Nucleus accumbens (tissue), 56 donors: ENCODE data around the gene LRRC47.

Experiments
- DNase-seq, 56 donors: peaks; one replicate each; lab custom pipeline; 2025; lab: John Stamatoyannopoulos, UW

LRRC47 gene

DNA sequence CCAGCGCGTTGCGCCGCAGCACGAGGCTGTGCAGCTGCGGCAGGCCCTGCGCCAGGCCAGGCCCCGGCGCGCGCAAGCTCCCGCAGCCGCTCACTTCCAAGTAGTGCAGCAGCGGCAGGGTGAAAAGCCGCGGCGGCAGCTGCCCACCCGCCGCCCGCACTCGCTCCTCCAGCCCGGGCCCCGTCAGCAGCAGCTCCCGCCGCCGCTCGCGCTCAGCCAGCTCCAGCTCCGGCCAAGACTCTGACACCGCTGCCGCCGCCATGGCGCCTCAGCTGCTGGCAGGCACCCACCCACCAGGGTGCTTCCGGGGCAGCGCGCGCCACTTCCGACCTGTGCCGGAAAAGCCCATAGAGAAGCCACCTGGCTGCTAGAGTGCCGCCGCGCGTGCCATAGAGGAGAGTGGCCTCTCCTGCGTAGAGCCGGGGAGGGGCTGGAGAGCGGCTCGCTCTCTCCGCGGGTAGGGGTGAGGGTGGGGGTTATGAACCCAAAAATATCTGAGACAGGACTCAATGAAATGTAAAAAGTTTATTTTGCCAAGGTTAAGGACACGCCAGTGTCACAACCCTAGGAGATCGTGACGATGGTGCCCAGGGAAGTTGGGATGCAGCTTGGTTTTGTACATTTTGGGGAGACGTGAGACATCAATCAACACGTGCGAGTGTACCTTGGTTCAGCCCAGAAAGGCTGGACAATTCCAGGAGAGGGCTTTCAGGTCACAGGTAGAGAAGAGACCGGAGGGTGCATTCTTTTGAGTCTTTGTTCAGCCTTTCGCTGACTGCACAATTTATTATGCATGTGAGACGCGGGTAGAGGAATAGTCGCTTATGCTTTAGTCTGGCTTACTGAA lies at the start of gene LRRC47:
TSS of gene LRRC47 (minus strand) at position 284 of the 847 bp plus-strand sequence. CDS start at position 262, 22 bp downstream.
- DNase-seq: peak; percentile 74 to 97 (median 93)

DNA sequence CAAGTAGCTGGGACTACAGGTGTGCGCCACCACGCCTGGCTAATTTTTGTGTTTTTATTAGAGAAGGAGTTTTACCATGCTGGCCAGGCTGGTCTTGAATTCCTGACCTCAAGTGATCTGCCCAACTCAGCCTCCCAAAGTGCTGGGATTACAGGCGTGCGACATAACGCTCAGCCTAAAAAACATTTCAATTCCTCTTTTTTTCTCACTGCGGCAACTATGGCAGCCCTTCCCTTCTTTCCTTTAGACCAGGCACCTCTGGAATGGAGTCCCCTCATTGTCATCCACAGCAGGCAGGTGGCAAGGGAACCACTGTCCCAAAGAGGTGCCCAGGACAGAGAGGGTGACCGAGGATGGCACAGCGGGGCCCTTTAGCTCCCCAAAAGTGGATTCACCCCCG lies 46.6 kb upstream of the LRRC47 start:
- no peak for DNase-seq

DNA sequence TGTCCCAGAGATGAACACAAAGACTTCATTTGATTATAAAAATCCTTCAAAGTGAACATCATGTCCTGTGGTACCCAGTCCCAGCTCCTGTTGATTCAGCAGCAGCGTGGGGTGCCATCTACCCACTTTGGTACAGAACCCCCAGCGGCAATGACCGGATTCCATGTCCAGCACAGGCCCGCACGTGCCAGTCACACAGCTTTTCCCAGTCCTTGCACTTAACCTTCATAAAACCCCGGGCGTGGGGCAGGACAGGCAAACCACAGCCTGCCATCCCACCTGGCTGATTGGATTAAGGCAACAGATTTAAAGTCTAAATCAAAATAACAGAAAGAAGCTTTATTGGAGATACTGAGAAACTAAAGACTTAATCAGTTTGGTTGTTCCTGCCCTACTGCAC lies 45.2 kb upstream of the LRRC47 start:
- no peak for DNase-seq

DNA sequence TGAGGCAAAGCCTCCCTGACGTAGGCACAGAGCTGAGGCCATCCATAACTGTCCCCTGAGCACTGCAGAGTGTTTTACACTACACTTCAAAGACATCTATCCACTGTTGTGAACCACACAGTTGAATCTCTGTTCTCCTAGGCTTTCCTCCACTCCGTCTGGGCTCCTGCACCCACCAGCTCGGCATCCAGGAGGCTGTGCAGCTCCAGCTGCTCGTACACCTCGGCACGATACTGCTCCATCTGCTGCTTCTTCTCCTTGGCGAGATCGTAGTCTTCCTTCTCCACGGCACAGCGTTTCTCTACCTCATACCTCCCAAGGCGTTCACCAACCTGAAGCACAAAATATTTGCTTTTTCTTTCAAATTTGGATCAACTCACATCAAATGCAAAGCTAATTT lies 42.5 kb upstream of the LRRC47 start:
- no peak for DNase-seq

DNA sequence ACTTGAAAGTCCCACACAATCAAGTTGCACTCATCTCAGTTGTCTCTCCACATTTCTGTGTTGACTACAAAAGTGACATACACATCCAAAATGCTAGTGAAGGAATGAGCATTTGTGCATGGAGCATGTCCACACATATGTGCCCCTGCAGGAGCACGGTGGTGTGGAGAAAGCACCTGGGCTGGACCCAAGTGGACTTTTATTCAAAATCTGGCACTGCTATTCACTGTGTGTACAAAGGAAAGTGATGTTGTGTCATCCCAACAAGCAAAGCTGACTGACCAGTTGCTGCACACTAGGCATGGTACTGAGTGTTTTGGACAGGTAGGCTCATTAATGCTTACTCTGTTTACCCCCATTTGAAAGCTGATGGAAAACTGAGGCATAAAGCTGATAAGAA lies 41.4 kb upstream of the LRRC47 start:
- no peak for DNase-seq

DNA sequence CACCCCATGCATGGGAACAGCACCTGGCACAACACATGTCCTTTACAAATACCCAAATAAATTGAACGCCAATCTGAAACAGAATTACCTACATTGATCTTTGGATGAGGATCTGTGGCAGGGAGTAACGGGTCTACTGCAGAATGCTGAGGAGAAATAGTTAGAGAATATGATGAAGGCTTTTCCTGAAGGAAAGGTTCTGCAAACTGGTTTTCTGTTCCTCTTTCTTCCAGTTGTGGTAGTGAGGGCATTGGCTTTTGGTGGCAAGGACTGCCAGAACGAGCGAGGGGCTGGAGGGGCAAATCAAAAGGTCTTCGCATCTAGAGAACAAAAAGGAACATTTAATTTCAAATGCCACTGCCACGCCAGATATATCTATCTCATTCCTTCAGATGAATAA lies 40.9 kb upstream of the LRRC47 start:
- no peak for DNase-seq

DNA sequence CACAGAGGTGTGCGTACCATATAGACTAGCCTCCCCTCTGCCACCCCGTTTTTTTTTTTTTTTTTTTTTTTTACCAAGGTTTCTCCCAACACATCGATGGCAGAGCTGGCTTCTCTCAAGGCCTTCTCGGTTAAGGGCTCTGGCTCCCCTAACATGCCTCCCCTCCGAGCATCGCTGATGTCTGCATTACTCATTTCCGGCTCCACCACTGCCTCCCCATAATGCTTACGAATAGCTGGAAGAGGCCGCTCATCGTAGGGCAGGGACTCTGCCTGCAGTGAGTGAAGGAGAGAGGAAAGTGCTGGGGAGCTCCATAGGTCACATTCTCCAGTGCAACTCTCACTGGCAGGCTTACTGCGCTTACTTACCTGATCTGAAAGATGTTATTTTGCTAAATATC lies 40.1 kb upstream of the LRRC47 start:
- no peak for DNase-seq

DNA sequence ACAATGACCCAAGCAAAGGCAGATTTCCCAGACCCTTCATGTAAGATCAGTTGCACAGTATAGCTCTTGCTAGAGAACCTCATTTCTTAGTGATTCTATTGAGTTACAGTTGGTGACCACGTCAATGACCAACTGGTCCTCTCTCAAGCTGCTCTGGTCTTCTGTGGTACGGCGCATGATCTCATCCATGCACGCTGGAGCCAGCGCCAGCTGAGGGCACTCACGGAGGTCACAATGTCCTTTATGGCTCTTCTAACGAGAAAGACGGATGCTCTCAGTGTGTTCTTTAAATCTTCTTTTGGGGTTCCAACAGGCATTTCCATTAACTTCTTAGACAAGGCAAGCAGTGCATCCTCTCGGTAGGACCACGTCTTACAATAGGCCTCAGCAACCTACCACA lies 38.4 kb upstream of the LRRC47 start:
- peak in 6 of 56 donors; percentile 4 to 22 (median 10) for DNase-seq

DNA sequence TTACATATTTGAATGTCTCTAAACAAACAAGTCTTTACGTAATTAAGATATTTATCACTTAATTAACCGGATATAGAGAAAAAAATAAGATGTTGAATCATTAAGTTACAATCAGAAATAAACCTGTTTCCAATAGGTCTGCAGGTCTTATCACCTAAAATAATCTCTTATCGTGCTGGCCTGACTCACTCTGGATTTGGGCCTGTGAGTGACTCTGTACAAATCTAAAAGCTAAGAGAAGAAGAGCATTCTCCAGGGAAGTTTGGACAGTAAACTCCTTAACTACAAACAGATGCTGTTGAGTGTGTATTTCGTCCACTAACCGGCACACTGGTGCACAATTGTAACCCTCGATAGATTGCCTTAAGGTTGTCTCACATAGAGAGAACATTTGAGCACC lies 35.4 kb upstream of the LRRC47 start:
- no peak for DNase-seq

DNA sequence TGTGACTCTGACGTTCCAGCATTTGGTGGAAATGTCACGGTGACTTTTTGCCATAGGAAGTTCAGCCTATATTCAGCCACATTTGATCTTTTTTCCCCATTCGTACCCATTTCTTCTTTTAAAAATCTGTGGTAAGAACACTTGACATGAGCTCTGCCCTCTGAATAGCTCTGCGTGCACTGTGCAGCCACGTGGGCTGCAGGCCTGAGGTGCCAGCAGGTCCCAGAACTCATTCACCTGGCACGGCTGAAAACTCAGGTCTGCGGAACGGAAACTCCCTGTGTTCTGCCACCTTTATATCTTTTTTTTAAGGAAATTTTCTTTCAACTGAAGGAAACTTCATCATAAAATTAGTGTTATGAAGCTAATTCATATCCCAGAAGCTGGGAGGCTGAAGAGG lies 32.1 kb upstream of the LRRC47 start:
- DNase-seq: no peak

DNA sequence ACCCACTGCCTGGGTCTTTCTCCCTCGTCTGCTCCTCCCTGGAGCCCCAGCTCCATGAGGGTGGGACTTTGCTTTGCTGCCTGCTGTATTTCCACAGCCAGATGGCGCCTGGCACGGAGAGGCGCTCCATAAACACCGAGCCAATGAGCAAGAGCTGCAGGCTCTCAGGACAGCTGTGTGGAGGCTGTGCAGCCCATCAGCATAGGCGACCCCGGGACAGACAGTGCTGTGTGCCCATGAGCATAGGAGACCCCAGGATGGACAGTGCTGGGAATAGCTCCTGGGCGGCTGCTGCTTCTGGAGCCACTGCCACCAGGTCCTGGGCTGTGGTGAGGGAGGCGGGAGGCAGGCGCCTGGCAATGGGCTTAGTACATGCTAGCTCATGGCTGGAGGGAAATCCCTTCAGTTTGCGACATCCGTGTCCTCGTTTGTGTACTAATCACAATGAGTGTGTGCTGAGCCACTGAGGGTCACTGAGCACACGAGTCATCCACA lies 31.6 kb upstream of the LRRC47 start:
- DNase-seq: peak in 21 of 56 donors; percentile 4 to 71 (median 23)

DNA sequence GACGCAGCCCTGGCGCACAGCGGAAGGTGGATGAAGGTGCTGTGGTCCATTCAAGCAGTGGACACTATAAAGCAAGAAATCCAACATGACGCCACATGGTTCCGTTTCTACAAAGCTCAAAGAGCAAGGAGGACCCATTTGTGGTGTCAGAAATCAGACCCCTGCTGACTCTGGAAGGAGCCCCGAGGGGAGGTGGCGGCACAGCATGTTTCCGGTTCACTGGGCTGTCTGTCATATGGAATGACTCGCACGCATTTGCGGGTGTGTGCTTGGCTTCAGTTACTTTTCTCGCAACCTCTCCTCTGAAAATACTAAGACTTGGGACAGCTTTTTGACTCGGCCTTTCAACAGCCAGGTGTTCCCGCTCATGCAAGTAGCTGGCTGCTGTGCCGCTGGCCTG lies 29.1 kb upstream of the LRRC47 start:
- DNase-seq: no peak

DNA sequence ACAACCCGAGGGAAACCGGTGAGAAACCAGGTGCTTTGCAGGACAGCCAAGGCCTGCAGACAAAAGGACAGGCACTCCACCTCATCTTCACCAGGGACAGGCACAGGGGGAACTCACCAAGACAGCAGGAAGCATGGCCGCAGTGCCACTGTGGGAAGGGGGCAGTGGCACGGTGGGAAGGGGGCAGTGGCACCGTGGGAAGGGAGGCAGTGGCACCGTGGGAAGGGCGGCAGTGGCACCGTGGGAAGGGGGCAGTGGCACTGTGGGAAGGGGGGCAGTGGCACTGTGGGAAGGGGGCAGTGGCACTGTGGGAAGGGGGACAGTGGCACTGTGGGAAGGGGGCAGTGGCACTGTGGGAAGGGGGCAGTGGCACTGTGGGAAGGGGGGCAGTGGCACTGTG lies 28.4 kb upstream of the LRRC47 start:
- DNase-seq: no peak

DNA sequence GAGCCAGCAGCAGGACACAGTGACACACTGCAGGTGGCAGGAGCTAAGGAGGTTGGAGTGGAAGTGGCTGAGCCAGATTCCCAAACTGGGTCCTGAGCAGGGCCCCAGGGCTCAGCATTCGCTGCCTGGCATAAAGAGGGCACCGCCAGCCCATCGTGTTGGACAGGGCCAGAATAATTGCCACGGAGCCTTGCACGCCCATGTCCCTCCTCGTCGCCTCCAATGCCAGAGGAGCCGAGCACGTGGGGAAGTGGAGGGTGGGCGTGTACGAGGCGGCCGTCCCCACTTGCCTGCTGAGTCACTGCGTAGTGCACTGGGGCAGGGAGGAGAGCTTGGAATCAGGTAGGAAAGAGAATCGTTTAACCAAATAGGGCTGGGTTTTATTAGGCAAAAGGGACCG lies 26.1 kb upstream of the LRRC47 start:
- peak in 8 of 56 donors; percentile 6 to 43 (median 22) for DNase-seq

DNA sequence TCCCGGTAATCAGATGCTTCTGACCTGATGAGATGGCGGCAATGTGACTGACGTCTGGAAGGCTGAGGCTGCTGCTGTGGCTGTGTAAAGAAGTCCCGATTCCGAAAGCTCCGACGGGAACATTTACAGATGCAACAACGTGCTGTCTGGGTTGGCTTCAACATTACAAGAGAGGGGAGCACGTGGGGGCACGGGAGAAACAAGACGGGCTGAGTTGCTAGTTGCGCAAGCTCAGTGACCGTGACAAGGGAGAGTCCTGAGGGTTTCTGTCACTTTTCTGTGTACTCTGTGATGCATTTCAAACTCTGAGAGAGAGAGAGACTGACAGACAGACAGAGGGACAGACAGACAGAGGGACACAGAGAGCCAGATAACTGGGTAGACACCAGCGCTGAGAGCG lies 25.6 kb upstream of the LRRC47 start:
- DNase-seq: no peak

DNA sequence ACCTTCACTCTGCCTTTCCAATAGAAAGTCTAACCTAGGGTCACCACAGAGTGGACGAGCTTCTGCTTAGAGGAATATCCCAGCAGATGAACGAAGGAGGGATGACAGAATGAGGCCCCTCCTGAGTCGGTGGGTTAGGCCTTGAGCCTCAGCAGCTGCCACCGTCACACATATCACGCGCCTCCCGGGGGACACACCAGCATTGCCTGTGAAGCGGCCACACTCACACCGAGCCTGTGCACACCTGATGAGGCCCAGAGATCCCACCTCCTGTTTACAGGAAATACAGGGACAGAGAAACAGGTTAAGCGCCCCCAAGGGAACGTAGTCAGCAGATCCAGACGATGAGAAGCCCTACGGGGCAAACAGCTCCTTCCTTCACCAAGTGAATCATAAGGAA lies 25.1 kb upstream of the LRRC47 start:
- DNase-seq: no peak

DNA sequence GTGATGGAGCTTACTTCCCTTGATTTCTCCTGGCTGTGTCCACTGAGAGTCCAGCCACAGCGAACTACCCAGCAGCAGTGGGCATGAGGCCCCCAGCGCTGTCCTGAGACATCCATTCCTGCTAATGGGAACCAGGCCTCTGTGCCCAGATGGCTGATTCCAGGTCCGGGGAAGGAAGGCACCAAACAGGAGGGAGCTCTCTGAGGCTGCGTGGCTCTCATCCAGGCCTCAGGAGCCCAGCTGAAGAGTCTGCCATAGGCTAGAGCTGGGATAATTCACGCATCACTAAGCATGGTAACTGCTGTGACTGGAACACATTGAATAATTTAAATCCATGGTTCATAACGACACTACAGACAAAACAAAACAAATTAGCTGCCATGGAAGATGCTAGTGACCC lies 24.7 kb upstream of the LRRC47 start:
- DNase-seq: no peak

DNA sequence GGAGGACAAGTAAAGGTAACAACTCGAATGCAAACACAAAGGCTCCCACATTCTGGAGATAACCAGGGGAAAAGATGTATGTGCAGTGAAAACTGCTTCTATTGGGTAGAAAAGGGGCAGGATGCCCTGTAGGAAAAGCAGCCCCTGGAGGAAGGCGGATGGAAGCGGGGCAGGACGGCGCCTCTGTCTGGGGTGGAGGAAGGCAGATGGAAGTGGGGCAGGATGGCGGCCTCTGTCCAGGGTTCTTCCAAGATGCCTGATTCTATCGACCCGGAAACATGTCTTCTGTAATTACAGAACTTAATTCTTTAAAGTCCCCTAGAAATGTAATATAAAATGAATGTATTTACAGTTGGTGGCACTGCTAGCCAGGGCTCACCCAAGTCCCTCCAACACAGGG lies 24.0 kb upstream of the LRRC47 start:
- no peak for DNase-seq

DNA sequence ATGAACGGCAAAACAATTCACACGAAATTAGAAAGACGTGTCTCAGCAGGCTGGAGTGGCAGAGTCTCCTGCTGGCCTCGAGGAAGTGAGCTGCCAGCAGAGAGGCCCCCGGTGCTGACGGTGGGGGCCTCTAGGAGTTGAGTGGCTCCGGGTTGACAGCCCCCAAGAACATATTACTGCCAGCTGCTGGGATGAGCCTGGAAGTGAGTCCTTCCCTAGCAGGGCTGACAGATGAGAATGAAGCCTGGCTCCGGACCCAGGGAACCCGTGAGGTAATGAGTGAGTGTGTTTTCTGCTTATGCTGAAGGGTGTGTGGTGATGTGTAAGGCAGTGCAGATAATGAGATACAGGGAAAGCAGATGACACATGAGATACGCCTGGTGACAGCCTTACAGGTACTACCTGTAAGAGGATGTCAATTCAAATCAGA lies 23.5 kb upstream of the LRRC47 start:
- peak in 8 of 56 donors; percentile 8 to 50 (median 25) for DNase-seq

DNA sequence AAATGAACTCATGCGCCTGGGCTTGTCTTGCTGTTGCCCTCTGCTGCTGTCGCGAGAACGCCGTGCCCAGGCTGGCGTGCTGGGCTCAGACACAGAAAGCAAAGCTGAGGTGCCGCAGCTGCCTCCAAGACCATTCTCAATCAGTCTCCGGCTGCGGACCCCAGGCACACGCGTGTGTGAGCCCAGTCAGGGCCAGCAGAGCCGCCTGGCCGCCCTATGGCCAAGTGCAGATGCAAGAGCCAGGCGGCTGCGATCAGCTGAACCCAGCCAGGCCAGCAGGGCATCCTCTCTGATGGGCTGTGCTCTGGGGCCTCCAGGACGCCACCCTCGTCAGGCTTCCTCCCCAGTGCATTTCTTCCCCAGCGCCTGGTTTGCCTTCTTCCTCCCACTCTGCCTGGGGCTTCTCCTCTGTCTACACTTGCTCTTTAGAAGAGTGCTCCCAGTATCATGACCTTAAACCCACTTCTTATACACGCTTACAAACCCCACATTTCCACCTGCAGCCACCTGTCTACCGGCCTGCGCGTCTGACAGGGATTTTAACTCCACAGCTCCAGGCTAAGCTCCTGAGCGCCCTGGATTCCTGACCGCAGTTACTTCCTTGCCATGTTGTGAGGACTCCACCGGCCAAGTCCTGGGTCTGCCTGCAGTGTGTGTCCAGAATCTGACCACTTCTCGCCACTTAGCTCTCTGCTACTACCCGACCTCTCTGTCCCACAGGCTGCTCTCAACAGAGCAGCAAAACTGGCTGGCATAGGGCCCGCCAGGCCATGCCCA lies 21.7 kb upstream of the LRRC47 start:
- DNase-seq: no peak

DNA sequence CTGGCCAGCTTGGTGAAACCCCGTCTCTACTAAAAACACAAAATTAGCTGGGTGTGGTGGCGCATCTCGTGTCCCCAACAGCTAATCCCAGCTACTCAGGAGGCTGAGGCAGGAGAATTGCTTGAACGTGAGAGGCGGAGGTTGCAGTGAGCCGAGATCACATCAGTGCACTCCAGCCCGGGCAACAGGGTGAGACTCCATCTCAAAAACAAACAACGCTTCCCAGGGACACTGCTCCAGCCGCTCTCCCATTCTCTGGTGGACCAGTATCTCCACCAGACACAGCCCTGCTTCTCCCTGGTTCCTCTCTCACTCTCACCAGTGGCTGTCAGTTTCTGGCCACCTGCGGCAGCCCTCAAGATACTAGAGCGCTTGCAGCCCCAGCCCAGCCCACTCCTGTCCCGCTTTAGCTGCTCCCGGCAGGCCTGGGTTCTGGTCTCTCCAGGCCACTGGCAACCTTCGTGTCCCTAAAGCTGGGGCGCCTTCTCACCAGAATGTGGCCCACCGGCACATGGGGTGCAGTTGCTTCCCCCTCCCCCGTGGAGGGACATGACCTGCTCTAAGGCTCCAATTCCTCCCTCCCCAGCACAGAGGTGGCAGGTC lies 20.9 kb upstream of the LRRC47 start:
- DNase-seq: no peak
